Activated T-cell treated with anti-CD3 and anti-CD28 coated beads, Interleukin-2, amount 50 U/mL, for 1 hour (primary cell): Measurements from ENCODE around the gene GDPD5.

Experiments
- DNase-seq: peaks from one replicate; pipeline ENCODE4 v3.0.0-alpha.2; 2020

Gene GDPD5

DNA sequence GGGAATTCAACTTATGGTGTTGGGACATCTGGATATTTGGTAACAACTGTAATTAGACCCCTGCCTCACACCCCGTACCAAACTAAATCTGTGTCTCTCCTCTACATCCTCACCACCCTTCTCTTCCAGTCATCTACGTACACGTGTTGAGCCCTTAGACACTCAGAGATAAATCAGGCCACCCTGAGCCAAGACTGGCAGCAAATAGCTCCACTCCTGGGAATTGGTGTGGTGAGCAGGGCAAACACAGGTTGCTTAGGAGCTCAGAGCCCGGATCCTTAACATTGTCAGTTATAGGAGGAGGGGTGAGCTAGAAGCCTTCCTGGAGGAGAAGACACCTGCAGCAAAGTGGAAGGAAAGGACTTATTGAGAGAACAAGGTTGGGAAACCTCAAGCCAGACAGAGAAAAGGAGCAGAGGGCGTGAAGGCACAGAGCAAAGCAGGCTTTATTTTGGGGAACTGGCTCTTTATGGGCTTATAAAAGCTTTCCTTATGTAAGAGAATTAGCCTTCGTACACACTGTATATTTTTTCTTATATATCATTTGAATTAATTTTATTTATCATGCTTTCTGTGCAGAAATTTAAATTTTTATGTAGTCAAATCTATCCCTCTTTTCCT, 55.8 kb downstream of the GDPD5 start:
- no peak for DNase-seq

DNA sequence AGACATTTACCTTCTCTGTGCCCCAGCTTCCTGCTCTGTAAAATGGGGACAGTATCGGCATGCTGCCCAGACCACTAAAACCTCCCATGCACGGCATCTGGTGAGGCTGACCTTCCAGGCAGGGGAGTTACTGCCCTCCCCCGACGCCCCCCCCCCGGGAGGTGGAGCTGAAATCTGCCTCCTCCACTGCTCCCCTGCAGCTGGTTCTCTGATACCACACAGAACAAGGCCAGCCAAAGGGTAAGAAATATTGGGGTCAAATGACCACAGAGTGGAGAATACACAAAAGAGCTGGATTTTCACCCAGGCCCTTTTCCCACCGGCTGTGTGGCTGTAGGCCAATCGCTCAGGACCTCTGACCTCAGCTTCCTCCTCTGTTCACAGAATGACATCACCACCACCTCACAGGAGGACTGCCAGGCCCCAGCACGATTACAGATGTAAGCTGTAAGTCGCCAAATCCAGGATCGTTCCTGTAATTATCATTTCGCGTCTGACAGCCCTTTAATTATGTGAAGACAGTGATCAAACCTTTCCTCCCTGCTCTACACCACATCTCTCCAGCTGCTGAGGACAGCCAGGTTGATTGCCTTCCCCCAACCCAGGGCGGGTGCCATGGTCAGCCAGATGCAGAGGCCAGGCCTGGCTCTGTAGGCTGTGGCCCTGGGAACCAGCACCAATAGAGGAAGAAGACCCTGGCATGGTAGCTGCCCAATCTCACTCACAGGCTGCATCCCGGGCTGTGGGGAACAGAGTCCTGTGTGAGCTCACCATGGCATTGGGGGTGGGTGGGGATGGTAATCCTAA, 57.0 kb downstream of the GDPD5 start:
- no peak for DNase-seq

DNA sequence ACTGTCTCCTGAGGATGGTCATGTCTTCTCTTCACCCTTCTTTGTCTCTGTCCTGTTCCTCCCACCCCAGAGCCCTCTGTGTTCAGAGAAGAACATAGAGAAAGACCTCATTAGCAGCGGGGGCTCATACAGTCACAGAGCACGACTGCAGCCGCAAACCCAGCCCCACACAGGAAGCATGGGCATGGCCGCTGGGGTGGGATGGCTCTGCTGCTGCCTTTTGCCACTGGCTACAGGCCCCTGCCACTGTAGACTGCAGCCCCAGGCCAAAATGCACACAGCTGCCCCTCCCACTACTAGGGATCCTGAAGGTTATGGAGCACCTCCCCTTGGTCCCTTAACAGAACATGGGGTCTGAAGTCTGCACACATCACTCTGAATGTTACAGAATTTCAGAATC, 57.9 kb downstream of the GDPD5 start:
- DNase-seq: no peak

DNA sequence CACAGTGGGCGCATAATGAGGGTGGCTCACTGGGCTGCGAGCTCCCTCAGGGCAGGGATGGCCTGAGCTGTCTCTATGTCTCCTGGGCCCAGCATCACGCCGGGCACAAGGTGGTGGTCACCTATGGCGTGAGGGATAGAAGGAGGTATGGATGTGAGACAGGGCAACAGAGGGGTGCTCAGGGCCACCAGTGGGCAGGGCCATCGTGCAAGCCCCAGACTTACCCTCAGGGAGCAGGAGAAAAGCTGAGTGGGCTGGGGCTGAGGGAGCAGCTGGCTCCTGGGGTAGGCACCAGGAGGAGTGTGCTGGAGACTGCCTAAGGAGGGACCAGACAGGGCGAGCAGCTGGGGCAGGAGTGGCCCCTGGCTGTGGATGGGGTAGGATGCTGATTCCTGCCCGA, 58.4 kb downstream of the GDPD5 start:
- no peak for DNase-seq

DNA sequence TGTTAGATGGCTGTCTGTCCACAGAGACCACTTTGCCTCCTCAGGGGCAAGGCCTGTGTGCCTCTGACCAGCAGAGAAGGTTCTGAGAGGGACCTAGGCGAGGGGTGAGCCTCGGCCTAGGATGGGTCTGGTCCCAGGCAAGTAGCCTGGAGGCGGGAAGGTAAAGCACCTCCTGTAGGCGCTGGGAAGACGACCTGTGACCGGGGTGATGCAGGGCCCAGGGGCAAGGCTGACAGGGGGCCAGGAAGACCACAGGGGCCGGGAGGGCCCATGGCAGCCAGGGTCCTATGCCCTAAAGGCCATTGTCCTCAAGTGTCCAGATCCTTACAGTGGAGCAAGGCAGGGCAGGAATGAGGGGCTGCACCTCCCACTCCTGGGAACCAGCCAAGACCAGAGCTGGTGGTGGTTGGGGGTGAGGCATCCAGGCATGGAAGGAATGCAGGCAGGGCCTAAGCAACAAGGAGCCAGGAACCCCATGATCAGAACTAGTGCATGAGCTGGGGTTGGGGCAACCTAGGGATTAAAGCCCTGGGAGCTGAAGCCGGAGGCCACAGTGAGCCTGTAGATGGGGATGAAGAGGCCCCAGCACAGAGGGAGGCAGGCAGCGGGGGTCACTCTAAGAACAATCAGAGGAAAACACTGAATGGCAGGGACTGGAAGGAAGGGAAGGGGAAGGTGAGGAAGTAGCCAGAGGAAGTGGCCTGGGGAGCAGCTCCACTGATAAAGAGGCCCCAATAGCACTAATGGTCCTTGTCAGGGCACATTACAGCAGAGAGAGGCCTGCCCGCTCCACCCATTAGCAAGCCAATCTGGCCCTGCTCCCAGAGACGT, 59.8 kb downstream of the GDPD5 start:
- DNase-seq: no peak

DNA sequence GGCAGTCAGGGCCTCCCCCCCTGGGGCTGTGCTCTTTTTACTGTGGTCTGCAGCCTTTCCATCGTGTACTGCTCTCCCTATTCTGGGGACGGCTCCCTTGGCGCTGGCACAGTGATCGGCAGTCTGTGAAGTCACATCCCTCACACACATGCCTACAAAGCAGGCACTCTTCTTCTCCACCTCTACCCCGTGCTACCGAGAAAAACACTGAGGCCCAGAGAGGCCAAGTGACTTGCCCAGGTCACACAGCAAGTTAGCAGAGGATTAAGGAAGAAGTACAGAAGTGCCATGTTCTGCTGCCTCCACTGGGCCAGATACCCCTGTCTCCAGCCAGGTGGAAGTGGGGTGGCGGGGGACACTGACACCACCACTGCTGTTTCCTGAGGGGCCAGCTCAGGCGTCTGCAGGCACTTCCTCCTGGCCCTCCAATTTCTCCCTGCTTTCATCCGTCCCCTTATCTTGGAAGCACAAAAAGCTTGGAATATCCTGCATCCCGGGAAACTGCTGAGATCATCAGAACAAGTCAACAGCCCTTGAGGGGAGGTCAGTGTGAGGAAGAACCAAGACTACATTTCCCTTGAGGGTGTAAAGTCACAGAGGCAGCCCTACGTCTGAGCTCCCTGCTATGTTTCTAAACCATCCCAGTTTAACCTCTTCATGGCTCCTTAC, 62.5 kb downstream of the GDPD5 start:
- DNase-seq: no peak

DNA sequence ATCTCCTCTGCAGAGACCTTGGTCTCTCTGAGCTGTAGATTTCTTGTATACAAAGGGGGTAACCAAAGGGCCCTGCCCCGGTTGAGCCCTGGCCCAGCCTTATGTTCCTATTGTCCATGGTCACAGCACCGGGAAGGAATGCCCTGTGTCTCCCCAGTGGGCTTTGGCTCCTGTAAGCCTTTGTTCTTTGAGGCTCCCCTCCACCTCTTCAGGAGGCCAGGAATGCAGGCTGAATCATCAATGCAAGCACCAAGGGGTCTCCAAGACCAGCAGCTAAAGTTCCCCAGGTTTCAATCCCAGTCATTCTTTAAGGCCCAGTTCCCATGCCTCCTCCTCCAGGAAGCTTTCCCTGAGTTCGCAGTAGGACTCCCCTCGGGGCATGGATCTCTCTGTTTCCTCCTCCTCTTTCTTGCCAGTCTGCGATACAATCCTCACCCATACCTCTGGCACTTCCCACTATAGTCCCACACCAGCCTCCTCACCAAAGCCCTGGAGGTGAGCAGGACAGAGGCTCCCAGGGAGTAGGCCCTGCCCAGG, 63.6 kb downstream of the GDPD5 start:
- no peak for DNase-seq

DNA sequence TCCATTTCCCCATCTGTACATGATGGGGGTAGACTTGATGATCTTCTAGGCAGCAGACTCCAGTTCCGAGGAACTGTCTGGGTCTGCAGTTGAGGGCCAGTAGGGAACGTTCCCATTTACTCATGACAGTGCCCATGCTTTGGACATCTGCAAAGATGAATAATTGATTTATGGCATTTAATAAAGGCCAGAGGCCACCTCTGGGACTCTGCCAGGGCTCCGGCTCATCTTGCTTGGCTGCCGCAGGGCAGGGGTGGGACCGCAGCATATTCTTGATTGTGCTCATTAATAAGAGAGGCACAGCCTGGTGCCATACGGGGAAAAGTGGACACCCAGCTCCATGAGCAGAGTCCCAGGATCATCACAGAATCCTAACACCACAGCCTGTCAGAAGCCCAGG, 64.6 kb downstream of the GDPD5 start:
- DNase-seq: no peak

DNA sequence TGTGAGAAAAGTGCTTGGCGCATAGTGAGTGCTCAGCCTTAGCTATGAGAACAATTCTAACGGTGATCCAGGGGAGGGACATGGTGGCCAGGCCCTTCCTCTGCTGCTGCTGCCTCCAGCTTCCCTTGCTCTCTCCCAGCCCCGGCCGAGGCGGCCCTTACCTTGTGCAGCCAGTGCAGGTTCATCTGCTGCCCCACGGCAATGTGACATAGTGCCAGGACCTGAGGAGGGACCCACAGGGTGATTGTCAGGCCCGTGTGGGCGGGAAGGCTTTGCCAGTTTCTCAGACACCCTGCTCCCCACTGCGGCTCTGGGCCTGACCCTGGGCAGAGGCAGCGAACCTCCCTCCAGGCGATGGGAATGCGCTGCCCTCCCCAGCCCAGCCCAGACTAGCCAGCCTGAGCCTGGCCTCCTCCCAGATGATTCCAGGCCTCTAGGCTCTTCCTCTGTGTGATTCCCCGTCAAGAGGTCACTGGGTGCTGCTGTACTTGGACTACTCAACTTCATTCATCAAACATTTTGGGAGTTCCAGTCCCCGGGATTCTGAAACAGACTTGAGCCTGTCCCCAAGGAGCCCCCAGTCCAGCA, 69.1 kb downstream of the GDPD5 start:
- DNase-seq: no peak

DNA sequence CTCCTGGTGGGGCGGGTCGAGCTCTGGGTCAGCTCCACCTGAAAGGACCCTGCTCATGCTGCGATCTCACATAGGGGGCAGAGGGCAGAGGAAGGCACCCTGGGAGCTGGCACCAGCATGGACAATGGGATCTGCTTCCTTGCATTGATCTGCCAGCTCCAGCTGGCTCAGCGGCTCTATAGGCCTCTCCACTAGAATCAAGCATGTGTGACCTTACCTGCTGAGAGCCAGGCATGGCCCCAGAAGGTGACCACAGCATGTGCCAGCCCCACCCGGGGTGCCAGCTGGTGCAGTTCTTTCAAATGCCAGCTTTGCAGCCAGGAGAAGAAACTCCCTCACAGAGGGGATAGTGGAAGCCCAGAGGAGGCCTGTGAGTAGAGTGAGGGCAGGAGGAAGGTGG, 70.8 kb downstream of the GDPD5 start:
- DNase-seq: no peak

DNA sequence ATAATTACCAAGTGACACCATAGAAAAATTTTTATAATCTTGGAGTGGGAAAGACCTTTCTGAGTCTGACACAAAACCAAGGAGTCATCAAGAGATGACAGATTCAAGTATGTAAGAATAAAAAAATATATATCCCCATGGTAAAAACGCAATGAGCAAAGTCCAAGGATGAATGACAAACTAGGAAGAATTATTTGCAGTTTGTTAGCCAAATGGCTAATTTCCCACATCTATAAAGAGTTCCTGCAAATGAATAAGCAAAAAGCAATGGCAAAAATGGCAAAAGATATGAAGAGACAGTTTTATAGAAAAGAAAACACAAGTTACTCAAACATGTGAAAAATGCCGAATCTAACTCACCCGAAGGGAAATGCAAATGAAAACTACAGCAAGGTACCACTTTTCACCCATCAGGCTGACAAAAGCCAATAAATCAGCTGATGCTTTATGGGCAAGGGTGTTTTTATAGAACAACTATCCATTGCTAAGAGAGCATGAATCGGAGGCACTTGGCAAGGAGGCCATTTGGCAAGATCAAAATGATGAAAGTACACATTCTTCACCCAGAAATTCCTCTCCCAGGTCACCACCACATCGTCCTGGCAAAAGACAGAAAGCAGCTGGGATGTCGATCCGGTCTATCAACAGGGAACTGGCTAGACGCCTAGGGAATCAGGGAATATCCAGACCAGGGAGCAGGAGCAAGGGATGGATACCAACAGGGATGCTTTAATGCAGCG, 71.7 kb downstream of the GDPD5 start:
- no peak for DNase-seq

DNA sequence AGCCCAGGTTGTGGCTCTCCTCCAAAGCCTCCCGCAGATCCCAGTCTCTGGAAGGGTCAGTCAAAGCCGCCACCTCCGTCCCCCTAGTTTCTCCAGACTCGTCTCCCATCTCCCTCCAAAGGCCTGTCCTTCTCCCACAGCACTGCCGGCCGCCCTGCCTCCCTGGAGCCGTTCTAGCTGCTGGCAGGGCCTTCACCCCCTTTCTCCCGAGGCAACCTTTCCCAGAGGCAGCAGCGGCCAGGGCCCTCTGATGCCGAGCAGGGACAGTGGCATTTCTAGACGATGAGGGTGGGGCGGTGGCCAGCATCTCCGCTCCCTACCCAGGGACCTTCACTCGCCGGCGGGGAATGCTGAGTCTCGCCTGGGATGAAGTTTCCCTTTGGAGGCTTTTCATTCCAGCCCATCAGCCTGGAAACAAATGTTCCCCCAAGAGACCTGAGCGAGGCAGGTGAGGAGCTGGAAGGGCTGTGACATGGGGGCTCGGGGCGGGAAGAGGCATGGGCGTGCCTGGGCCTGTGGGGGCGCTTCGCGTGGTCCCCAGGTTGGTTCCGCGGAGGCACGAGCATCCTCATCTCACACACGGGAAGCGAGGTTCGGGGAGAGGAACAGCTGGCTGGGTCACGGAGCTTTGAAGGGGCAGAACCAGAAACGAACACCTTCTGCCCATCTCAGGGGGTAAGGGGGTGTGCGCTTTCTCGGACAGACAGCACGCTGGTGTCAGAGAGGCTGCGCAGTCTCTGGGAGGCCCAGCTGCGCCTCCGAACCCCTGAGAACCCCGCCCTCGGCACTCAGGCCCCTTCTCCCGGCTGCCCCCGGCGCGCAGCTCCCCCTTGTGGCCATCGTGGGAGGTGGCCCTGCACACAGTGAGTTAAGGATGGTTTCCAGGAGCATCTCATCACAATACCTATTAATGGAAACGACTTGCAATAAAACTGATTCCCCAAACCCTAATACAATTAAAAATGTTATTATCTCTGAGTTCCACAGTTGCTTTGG, 74.6 kb downstream of the GDPD5 start:
- DNase-seq: peak; percentile 45

DNA sequence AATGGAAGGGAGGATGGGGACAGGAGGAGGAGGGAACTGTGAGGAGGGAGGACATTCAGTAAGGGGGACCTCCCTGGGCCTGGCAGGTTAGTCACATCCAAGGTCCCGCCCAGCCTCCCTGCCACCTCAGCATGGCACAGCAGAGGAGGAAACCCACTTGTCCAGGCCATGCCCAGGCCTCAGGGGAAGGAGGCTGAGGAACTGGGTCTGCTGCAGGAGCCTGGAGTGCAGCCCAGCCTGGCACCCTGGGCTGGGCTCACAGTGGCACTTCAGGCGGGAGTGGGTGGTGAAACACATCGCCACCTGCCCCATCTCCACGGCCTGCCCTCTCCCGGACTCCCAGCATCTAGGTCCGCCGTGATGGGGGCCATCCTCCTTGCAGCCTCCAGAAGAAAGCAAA, 75.5 kb downstream of the GDPD5 start:
- no peak for DNase-seq

DNA sequence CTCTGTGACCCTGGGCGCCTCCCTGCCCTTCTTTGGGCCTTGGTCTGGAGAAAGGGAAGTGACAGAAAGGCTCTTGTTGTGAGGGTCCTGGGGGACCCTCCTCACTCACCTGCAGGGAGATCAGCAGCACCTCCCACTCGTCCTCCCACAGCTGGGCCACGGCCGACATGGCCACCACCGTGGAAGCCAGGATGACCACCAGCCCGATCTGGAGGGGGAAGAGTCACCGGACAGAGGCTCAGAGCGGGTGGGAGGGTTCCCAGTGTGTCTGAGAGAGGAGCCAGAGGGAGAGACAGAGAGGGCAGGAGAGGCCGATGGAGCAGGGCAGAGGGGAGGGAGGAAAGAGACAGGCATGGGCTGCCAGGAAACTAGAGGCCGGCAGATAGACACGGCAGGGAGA, 76.0 kb downstream of the GDPD5 start:
- DNase-seq: no peak

DNA sequence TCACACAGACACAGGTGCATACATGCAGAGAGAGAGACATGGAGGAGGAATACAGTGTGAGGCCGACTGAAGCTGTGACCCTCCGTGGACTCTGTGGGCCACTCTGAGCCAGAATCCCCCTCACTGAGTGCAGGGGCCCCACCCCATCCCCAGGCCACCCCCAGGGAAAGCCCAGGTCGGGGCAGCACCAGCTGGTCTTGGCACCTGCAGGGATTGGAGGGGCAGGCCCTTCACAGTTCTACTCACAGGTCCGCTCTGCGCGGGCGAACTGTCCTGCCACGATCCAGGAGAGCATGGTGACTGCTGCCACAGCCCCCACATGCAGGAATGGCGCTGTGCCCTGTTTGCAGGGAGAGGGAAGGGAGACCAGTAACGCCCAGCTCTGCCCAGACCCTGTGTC, 76.5 kb downstream of the GDPD5 start:
- DNase-seq: no peak

DNA sequence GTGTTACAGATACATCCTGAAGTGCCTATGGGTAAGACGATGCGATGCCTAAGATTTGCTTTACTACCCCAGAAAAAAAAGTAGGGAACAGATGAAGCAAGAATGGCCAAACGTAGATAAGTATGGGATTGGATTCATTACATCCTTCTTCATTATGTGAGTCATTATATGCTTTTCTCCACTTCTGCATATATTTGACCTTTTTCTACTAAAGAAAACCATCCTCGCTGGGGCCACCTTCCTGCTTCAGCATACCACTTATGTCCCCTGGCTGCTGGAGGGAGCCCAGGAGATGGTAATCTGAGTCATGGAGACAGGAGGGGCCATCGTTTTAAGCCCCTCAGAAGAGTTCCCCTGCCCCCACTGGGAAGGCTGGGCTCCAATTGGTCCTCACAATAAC, 78.3 kb downstream of the GDPD5 start:
- DNase-seq: no peak

DNA sequence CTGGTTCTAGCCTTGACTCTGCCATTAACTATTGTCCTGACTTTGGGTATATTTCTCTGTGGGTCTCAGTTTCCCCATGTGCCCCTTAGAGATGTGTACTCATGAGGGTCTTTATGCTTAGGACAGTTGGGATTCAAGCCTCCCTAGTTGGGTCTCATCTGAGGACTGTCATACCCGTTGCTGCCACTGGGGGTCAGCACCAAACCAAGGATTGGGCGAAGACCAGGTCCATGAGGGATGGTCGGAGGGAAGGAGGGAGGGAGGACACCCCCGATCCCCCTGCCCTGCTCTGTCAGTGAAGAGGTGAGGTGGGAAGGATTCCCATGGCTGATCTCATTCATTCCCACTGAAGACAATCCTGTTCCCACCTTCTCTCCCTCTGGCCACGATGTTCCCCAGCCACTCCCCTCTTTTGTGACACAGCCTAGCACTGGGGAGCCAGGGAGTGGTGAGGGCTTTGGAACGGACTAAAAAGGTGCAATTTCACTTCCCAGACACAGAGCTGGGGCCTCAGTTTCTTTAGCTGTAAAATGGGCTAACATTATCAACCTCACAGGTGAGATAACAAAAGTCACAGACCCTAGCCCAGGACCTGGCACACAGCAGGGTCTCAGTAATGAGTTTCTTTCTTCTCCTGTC, 80.3 kb downstream of the GDPD5 start:
- DNase-seq: peak; percentile 83

DNA sequence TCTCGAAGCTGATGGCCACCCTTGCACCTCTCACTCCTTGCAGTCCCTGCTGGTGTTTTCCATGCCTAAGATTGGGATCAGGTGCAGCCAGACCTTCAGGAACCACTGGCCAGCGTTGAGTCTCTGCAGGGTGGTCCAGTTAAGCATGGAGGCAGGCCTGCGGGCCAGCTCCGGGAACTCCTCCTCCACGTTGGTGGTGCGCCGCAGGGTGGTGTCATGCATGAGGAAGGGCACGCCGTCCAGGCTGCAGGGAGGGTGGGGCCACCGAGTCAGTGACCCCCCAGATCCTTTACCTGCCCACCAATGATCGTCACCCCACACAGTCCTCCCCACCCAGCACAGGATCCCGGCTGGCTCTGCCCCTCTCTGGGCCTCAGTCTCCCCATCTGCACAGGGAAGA, 82.7 kb downstream of the GDPD5 start:
- DNase-seq: no peak

DNA sequence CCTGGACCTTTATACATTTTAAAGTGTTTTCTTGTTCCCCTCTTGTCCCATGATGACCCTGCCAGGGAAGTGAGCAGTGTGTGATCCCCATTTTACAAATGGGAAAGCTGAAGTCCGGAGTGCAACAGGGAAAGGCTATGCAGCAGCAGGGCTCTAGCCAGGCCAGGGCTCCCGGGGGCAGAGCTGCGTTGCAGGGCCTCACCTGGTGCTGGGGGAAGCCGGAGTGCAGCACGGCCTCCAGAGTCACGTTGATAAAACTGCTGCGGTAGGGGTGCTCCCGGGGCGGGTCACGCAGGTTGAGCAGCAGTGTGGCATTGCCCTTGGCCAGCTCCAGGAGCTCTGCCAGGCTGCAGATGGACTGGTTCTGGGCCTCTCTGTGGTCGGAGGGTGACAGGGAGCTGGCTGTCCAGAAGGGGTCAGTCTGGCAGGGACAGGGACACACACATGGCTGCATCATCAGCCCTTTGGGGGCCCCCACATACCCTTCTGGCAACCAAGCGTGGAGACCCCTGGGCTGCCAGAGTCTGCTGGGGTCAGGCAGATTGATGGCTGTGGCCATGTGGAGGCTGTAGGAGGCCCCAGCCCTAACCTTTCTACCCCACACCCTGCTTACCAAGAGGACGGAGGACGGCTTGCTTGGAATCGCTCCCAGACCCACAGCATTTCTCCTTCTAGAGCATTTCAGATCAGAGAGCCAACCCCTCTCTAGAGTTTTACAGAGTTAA, 83.4 kb downstream of the GDPD5 start:
- no peak for DNase-seq

DNA sequence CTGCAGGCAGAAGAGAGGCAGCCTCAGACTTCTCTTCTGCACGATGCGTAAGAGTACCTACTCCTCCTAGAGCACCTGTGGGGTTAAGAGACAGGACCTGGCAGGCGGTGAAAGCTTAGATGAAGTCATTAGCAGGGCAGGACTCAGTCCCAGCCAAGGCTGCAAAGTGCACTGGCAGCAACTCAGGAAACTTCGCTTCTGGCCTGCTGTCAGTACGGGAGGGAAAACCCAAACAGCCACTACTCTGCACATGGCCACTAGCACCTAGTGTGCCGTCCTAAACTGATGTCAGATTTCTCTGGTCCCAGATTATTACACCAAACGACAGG, 84.0 kb downstream of the GDPD5 start:
- no peak for DNase-seq
